ENCODE measurements around the gene KCNT2. TPM values are rescaled to one million over a fixed set of nuclear protein-coding genes. Genes with fewer than 3 reads are reported as not detected.

Gene KCNT2
- total and polyA plus RNA-seq, 9 of the 15 experiments (the other 6 are each of a cell fraction or from before 2014, with no cell fraction given), result 0.13 to 0.73 (median 0.28) TPM

GRCh38 chr1:196563768-196564167 is 44.5 kb downstream of the KCNT2 start:
- CTCF ChIA-PET (ENCODE audit: low intra/inter-chr PET ratio), result no interaction called here
- FAIRE-seq (no peak), DNase-seq (ENCODE audit: extremely low read depth in 1 of 4, low spot score in 3 of 4) (no peak), ATAC-seq (no peak)
- Histone ChIP-seq H3K4me3 (no peak overlapping the region), H3K27me3 (ENCODE audit: control insufficient read depth in 2 of 2, insufficient read depth in 2 of 2, low read length in 2 of 2) (no peaks in the 10 kb centered on the region), H4K20me1 (replicated peaks; ENCODE audit: control insufficient read depth, insufficient read depth, low read length) (no peaks in the 10 kb centered on the region), H3K9me3 (replicated peaks; ENCODE audit: control insufficient read depth, insufficient read depth, low read depth, low read length) (no peaks in the 10 kb centered on the region), H3K36me3 (ENCODE audit: control insufficient read depth, insufficient read depth, low read length) (no peaks in the 10 kb centered on the region), H3K79me2 (ENCODE audit: control insufficient read depth, insufficient read depth, low read length) (no peaks in the 10 kb centered on the region), H3K4me2 (ENCODE audit: insufficient read depth, low read length) (no peak overlapping the region), H3K9ac (ENCODE audit: insufficient read depth in 1 of 2, low read depth in 2 of 2, low read length in 2 of 2) (no peak overlapping the region), H3K4me1 (replicated peaks in 1 of 2; ENCODE audit: control insufficient read depth in 2 of 2, insufficient read depth in 2 of 2, low read length in 2 of 2) (no peaks in the 10 kb centered on the region), H3K9me1 (ENCODE audit: control insufficient read depth, insufficient read depth, low read length) (no peaks in the 10 kb centered on the region), H2AFZ (ENCODE audit: low read depth, low read length) (no peak overlapping the region), H3K27ac (ENCODE audit: extremely low read depth, low read depth, low read length) (no peak overlapping the region)
- POLR2A ChIA-PET, result no interaction called here
- no TSS peak for BruUV-seq (replicated peaks)
- in situ Hi-C loops (cut with MboI) (no loop called here), intact Hi-C loops (cut with micrococcal nuclease) (no loop called here)
- no peak for TF ChIP-seq ZNF121 (CRISPR knock-in tag; conservative IDR thresholded peaks at IDR 0.05)
- no peak for TF ChIP-seq RBM34 (IDR thresholded peaks at IDR 0.05; ENCODE audit: borderline replicate concordance, insufficient read depth, low read length)
- TF ChIP-seq MYNN (IDR thresholded peaks at IDR 0.05), result peak; percentile 74; the same call in 1 of the 2 replicates
- TF ChIP-seq MYNN (CRISPR knock-in tag; IDR thresholded peaks at IDR 0.05), result no peak
- TF ChIP-seq RBM25 (IDR thresholded peaks at IDR 0.05; ENCODE audit: low read depth, low read length, severe bottlenecking), result peak; percentile 51
- 0 out of 3 replicates have a peak, but pooled peaks of 1 of the 2 experiments have one; percentile 32 for TF ChIP-seq CBX3 (IDR thresholded peaks at IDR 0.05; ENCODE audit: borderline replicate concordance in 1 of 2, low read length in 2 of 2)

GRCh38 chr1:196559314-196559713 is 48.9 kb downstream of the KCNT2 start:
- Histone ChIP-seq H2AFZ (ENCODE audit: low read depth, low read length) (no peak overlapping the region), H3K36me3 (ENCODE audit: control insufficient read depth, insufficient read depth, low read length) (no peaks in the 10 kb centered on the region), H3K4me1 (replicated peaks in 1 of 2; ENCODE audit: control insufficient read depth in 2 of 2, insufficient read depth in 2 of 2, low read length in 2 of 2) (no peaks in the 10 kb centered on the region), H3K4me3 (no peak overlapping the region), H3K9ac (ENCODE audit: insufficient read depth in 1 of 2, low read depth in 2 of 2, low read length in 2 of 2) (no peak overlapping the region), H3K4me2 (ENCODE audit: insufficient read depth, low read length) (no peak overlapping the region), H3K27me3 (ENCODE audit: control insufficient read depth in 2 of 2, insufficient read depth in 2 of 2, low read length in 2 of 2) (no peaks in the 10 kb centered on the region), H3K27ac (ENCODE audit: extremely low read depth, low read depth, low read length) (no peak overlapping the region), H3K9me1 (ENCODE audit: control insufficient read depth, insufficient read depth, low read length) (no peaks in the 10 kb centered on the region), H4K20me1 (replicated peaks; ENCODE audit: control insufficient read depth, insufficient read depth, low read length) (no peaks in the 10 kb centered on the region), H3K9me3 (replicated peaks; ENCODE audit: control insufficient read depth, insufficient read depth, low read depth, low read length) (no peaks in the 10 kb centered on the region), H3K79me2 (ENCODE audit: control insufficient read depth, insufficient read depth, low read length) (no peaks in the 10 kb centered on the region)
- ChIA-PET CTCF (ENCODE audit: low intra/inter-chr PET ratio) (no interaction called here), POLR2A (no interaction called here)
- FAIRE-seq (no peak), ATAC-seq (no peak), DNase-seq (ENCODE audit: extremely low read depth in 1 of 4, low spot score in 3 of 4) (no peak)
- in situ Hi-C loops (cut with MboI), result no loop called here
- intact Hi-C loops (cut with micrococcal nuclease), result no loop called here
- BruUV-seq (replicated peaks), result no TSS peak
- WGBS (ENCODE audit: insufficient coverage, low coverage, missing lambda C conversion rate), result 19% methylated on average over 3 of the region's 3 CpGs
- TF ChIP-seq ZBED1 (IDR thresholded peaks at IDR 0.05) (no peak), DACH1 (IDR thresholded peaks at IDR 0.05; ENCODE audit: partially characterized antibody) (no peak), NUFIP1 (IDR thresholded peaks at IDR 0.05; ENCODE audit: partially characterized antibody) (no peak), SPI1 (IDR thresholded peaks at IDR 0.05; ENCODE audit: borderline replicate concordance, low read depth, low read length) (no peak), CUX1 (CRISPR knock-in tag; IDR thresholded peaks at IDR 0.05) (no peak), NR2F6 (CRISPR knock-in tag; IDR thresholded peaks at IDR 0.05) (no peak)
